Sigmoid colon (tissue), 4 donors: Measurements from ENCODE around the gene EXOSC2.

Experiments
- EP300 ChIP-seq, 4 donors: sonication (generic); formaldehyde crosslinking; IDR thresholded peaks; one replicate each; pipeline ENCODE4 v1.6.1; 2017; ENCODE audit warnings: antibody characterized with exemption in 4 of 4
- POLR2A ChIP-seq, 2 donors: fragments of 450-650 bp; IDR thresholded peaks; one replicate each; pipeline ENCODE4 v1.6.1; 2016; ENCODE audit warnings: antibody characterized with exemption in 2 of 2, mild to moderate bottlenecking in 2 of 2, moderate library complexity in 2 of 2
- TF ChIP-seq, protein P1 (sequence below), 4 experiments: fragments of 450-650 bp in 3 of 4; fragments of 200-600 bp in 1 of 4; IDR thresholded peaks; one replicate each; pipeline ENCODE4 v1.5.1; 2016 to 2019; ENCODE audit warnings: antibody characterized with exemption in 4 of 4, mild to moderate bottlenecking in 3 of 4, moderate library complexity in 2 of 4

DNA sequence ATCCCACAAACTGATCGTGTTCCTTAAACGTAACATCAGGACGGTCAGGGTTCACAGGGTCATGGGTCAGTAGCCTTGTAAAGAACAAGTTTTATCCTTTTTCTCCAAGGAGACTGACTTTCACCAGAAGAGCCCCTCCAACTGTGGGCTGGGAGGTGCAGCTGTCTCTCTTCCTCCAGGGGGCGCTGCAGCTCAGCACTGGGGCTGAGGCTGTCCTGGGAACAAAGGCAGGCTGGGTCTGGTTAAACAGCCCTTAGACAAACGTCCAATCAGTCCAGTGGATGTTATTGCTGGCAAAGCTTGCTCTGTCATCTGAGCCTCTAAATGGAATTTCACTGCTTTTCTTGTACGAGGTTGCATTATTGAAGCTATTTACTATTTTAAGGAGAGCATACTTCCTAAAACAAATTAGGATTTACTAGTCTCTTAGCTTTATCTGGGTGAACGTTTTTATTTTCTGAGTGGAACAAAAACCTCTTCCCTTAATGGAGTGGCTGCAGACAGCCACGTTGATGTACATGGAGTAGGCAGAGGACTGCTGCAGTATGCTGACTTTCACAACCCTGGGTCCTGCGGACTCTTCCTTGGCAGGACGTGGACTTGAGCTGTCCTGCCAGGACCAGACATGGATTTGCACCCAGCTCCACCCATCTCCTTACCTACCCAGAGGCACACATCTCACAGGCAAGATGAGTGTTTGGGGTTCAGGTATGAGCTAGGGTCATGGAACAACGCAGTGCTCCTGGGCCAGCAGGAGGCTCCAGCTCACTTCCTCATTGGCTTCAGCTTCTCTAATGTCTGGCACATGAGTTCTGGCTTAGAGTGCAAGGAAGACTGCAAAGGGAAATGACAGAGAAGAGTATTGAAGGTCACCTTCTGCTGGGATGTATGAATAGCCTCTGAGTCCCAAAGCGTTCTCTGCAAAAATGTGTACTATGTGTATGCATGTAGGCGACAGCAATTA is 7.8 kb downstream of the EXOSC2 start:
- TF ChIP-seq POLR2A (IDR thresholded peaks at IDR 0.05) (no peak), EP300 (IDR thresholded peaks at IDR 0.05) (no peak)
- TF ChIP-seq, protein P1, sequence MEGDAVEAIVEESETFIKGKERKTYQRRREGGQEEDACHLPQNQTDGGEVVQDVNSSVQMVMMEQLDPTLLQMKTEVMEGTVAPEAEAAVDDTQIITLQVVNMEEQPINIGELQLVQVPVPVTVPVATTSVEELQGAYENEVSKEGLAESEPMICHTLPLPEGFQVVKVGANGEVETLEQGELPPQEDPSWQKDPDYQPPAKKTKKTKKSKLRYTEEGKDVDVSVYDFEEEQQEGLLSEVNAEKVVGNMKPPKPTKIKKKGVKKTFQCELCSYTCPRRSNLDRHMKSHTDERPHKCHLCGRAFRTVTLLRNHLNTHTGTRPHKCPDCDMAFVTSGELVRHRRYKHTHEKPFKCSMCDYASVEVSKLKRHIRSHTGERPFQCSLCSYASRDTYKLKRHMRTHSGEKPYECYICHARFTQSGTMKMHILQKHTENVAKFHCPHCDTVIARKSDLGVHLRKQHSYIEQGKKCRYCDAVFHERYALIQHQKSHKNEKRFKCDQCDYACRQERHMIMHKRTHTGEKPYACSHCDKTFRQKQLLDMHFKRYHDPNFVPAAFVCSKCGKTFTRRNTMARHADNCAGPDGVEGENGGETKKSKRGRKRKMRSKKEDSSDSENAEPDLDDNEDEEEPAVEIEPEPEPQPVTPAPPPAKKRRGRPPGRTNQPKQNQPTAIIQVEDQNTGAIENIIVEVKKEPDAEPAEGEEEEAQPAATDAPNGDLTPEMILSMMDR (IDR thresholded peaks at IDR 0.05): peak; percentile 63 to 97 (median 91)
